Testis (tissue), 3 donors: ENCODE data around the gene ZNF296. TPM values are rescaled to one million over a fixed set of nuclear protein-coding genes. Genes with fewer than 3 reads are reported as not detected.

Experiments
- DNase-seq: peaks from one replicate; pipeline ENCODE4 v3.0.0-alpha.2; 2019
- H3K27ac ChIP-seq, 2 donors: fragments of 200-600 bp; sonication (generic); one replicate each; pipeline ENCODE4 v1.5.1; 2019
- H3K27me3 ChIP-seq: fragments of 200-600 bp; sonication (generic); one replicate; pipeline ENCODE4 v1.5.1; 2019
- H3K36me3 ChIP-seq: fragments of 200-600 bp; sonication (generic); one replicate; pipeline ENCODE4 v1.5.1; 2017; ENCODE audit warnings: low read depth; ENCODE audit errors: missing control alignments
- H3K4me1 ChIP-seq: fragments of 200-600 bp; sonication (generic); one replicate; pipeline ENCODE4 v1.5.1; 2019
- H3K4me3 ChIP-seq, 2 donors: fragments of 200-600 bp; sonication (generic); one replicate each; pipeline ENCODE4 v1.5.1; 2017 to 2019
- H3K9me3 ChIP-seq: fragments of 200-600 bp; sonication (generic); one replicate; pipeline ENCODE4 v1.5.1; 2017
- CTCF ChIP-seq, 3 experiments: fragments of 450-650 bp in 2 of 3; fragments of 200-600 bp in 1 of 3; sonication (generic) in 1 of 3; IDR thresholded peaks; one replicate each; pipeline ENCODE4 v1.5.1; 2016 to 2019; ENCODE audit warnings: antibody characterized with exemption in 3 of 3, mild to moderate bottlenecking in 2 of 3, moderate library complexity in 1 of 3
- POLR2A ChIP-seq: fragments of 450-650 bp; IDR thresholded peaks from one replicate; pipeline ENCODE4 v1.6.1; 2017; ENCODE audit warnings: antibody characterized with exemption, mild to moderate bottlenecking, moderate library complexity
- WGBS, 2 donors: methylation state at CpG; one replicate each; pipeline ENCODE4 v1.1.5; 2018; 5-methylcytosine and 5-hydroxymethylcytosine counted together
- intact Hi-C: fragments of 100-400 bp; cut with DNase I; formaldehyde crosslinking; loops from one replicate; pipeline ENCODE4 v1.15.1; 2023; ENCODE audit warnings: low total_unique reads
- polyA plus RNA-seq: library from polyadenylated mRNA; stranded (reverse); fragments of 350-450 nt; fragmentation: Illumina TruSeq; extraction: RNeasy Lipid Tissue Mini Kit (QIAGEN cat#74804); gene quantifications from one replicate; pipeline ENCODE4 v1.2.3, GENCODE V29; 2014; ENCODE audit warnings: low read depth, low replicate concordance; ENCODE audit not compliant: insufficient read depth
- total RNA-seq, 2 donors: library from RNA; depleted of rRNA; stranded (reverse); fragments of >200 nt; gene quantifications; one replicate each; pipeline ENCODE4 v1.2.3, GENCODE V29; 2016

Gene ZNF296
- total and polyA plus RNA-seq, 3 donors from 2014 or later, result 3.0 to 6.7 (median 5.8) TPM

- Histone ChIP-seq H3K4me3 (no peak overlapping the region), H3K27me3 (no peaks in the 10 kb centered on the region), H3K36me3 (no peaks in the 10 kb centered on the region), H3K4me1 (no peaks in the 10 kb centered on the region), H3K27ac (no peak overlapping the region), H3K9me3 (no peaks in the 10 kb centered on the region)
- WGBS, 2 donors, result 88 to 100% methylated on average over 4 of the region's 4 CpGs
- intact Hi-C loops, result no loop called here
- TF ChIP-seq POLR2A, result no peak
- no peak for TF ChIP-seq CTCF (IDR thresholded peaks at IDR 0.05)
- no peak for DNase-seq
These were observed 14.3 kb downstream of the ZNF296 start for GRCh38 chr19:45061965-45062364.

GRCh38 chr19:45059258-45059965 is 16.9 kb downstream of the ZNF296 start:
- H3K36me3 ChIP-seq, result no peaks in the 10 kb centered on the region
- no peaks in the 10 kb centered on the region for H3K4me1 ChIP-seq
- WGBS, 2 donors, result 64 to 82% methylated on average over 12 to 16 of the region's 16 CpGs
- DNase-seq, result peak; percentile 90
- TF ChIP-seq CTCF (IDR thresholded peaks at IDR 0.05), result peak; percentile 81 to 92 (median 83)
- no peak for TF ChIP-seq POLR2A
- no peak overlapping the region for H3K27ac ChIP-seq
- no peak overlapping the region for H3K4me3 ChIP-seq
- no peaks in the 10 kb centered on the region for H3K9me3 ChIP-seq
- intact Hi-C loops, result no loop called here
- no peaks in the 10 kb centered on the region for H3K27me3 ChIP-seq

- Histone ChIP-seq H3K9me3 (no peaks in the 10 kb centered on the region), H3K4me3 (no peak overlapping the region), H3K4me1 (no peaks in the 10 kb centered on the region), H3K36me3 (no peaks in the 10 kb centered on the region), H3K27ac (no peak overlapping the region), H3K27me3 (no peaks in the 10 kb centered on the region)
- intact Hi-C loops, result no loop called here
- WGBS, 2 donors, result 78 to 81% methylated on average over 14 of the region's 14 CpGs
- TF ChIP-seq CTCF (IDR thresholded peaks at IDR 0.05), result no peak
- TF ChIP-seq POLR2A, result no peak
- no peak for DNase-seq
These were observed 17.6 kb downstream of the ZNF296 start for GRCh38 chr19:45058622-45059159.

DNA sequence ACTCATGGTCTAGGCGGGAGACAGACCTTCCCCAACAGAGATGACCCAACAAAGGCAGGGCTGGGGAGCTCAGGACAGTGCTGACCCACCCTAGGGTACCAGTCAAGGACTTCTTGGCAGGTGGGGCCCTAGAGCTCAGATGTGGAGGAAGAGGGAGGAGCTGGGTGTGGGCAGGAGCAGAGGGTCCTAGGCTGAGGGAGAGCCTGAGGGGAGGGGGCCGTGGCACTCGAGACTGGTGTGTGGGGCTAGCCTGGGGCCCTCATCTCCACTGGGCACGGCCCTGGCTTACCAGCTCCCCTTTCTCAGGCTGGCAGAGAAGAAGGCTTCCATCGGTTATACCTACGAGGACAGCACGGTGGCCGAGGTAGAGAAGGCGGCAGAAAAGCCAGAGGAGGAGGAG is 18.8 kb downstream of the ZNF296 start:
- H3K4me3 ChIP-seq, result no peak overlapping the region
- DNase-seq, result no peak
- H3K9me3 ChIP-seq, result no peaks in the 10 kb centered on the region
- intact Hi-C loops, result no loop called here
- H3K36me3 ChIP-seq, result no peaks in the 10 kb centered on the region
- H3K27ac ChIP-seq, result no peak overlapping the region
- WGBS, 2 donors, result 79 to 87% methylated on average over 8 to 9 of the region's 9 CpGs
- no peaks in the 10 kb centered on the region for H3K27me3 ChIP-seq
- H3K4me1 ChIP-seq, result no peaks in the 10 kb centered on the region
- TF ChIP-seq POLR2A (no peak), CTCF (IDR thresholded peaks at IDR 0.05) (no peak)

- no peaks in the 10 kb centered on the region for H3K27me3 ChIP-seq
- 80 to 92% methylated on average over 1 to 8 of the region's 8 CpGs for WGBS, 2 donors
- intact Hi-C loops, result no loop called here
- H3K4me3 ChIP-seq, result no peak overlapping the region
- TF ChIP-seq POLR2A (no peak), CTCF (IDR thresholded peaks at IDR 0.05) (no peak)
- no peaks in the 10 kb centered on the region for H3K9me3 ChIP-seq
- no peak overlapping the region for H3K27ac ChIP-seq
- no peaks in the 10 kb centered on the region for H3K36me3 ChIP-seq
- no peaks in the 10 kb centered on the region for H3K4me1 ChIP-seq
- DNase-seq, result no peak
These were observed 19.4 kb downstream of the ZNF296 start for GRCh38 chr19:45056831-45057230.
